Central memory CD8-positive, alpha-beta T cell (primary cell): Measurements from ENCODE around the gene FAXC.
"Not testable (repeated sequence)": the region's sequence is repeated elsewhere in the genome, so short reads cannot be mapped to it uniquely, and the experiment has no call there.

Source experiments
- ATAC-seq: fragments of 150-1000 bp; cut with Tn5 transposase; replicated peaks from 2 replicates; pipeline ENCODE4 v1.10.0; 2022; ENCODE audit warnings: mild to moderate bottlenecking, moderate FRiP score, moderate number of reproducible peaks; ENCODE audit not compliant: poor library complexity, severe bottlenecking; ENCODE audit errors: extremely low read depth
- DNase-seq, 2 donors: peaks; one replicate each; pipeline ENCODE4 v3.0.0; 2021; ENCODE audit warnings: low spot score in 2 of 2
- H3K27ac Mint-ChIP-seq: one replicate; pipeline ENCODE4 v1.8.0; 2022; ENCODE audit warnings: low read depth, mild to moderate bottlenecking, moderate library complexity, mixed read lengths
- H3K27me3 Mint-ChIP-seq: one replicate; pipeline ENCODE4 v1.8.0; 2022; ENCODE audit warnings: mixed read lengths
- H3K36me3 Mint-ChIP-seq: one replicate; pipeline ENCODE4 v1.8.0; 2022; ENCODE audit warnings: mild to moderate bottlenecking, moderate library complexity, mixed read lengths; ENCODE audit not compliant: insufficient read depth
- H3K4me1 Mint-ChIP-seq: one replicate; pipeline ENCODE4 v1.8.0; 2022; ENCODE audit warnings: mixed read lengths
- H3K4me3 Mint-ChIP-seq: one replicate; pipeline ENCODE4 v1.8.0; 2022; ENCODE audit warnings: mild to moderate bottlenecking, moderate library complexity, mixed read lengths
- H3K9me3 Mint-ChIP-seq: one replicate; pipeline ENCODE4 v1.8.0; 2022; ENCODE audit warnings: mixed read lengths

The FAXC gene

GRCh38 chr6:99265447-99265846 lies 84.0 kb downstream of the FAXC start:
- H3K4me3 Mint-ChIP-seq, ATAC-seq, H3K36me3 Mint-ChIP-seq: not testable (repeated sequence)

DNA sequence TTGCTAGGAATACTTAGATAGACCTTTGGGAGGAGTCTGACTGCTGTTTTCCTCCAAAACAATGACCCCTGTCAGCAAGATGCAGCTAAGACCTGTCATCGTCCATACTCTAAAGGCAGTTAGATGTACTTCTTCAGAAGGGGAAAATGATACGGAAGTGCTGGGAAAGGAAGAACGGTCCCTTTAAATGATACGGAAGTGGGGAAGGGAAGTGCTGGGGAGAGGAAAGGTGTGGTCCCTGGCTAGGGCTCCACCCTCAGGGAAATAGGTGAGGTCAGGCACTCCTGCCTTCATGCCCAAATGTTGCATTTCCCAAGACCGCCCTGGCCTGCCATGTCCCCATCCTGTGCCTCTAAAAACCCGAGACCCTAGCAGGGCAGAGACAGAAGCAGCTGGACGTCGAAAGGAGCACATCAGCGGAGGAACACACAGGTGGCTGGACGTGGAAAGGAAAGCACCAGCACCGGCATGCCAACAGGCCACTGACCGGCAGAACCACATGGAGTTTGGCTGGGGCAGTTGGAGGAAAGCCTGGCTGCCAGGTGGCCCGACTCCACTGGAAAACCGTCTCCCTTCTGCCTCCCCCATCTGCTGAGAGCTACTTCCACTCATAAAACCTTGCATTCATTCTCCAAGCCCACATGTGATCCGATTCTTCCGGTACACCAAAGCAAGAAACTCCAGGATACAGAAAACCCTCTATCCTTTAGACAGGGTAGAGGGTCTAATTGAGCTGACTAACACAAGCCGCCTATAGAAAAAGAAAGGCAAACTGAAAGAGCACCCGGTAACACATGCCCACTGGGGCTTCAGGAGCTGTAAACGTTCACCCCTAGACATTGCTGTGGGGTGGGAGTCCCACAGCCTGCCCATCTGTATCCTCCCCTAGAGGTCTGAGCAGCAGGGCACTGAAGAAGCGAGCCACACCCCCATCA lies 94.6 kb downstream of the FAXC start:
- peaks cover 8% of the 10 kb centered on the region for H3K27me3 Mint-ChIP-seq
- ATAC-seq (no peak), DNase-seq (no peak)
- H3K4me1 Mint-ChIP-seq, result no peaks in the 10 kb centered on the region
- H3K27ac Mint-ChIP-seq, result no peak overlapping the region
- no peaks in the 10 kb centered on the region for H3K36me3 Mint-ChIP-seq
- H3K9me3 Mint-ChIP-seq, result no peaks in the 10 kb centered on the region
- no peak overlapping the region for H3K4me3 Mint-ChIP-seq

More at GRCh38 chr6:99265447-99265846, 84.0 kb downstream of the FAXC start:
- H3K9me3 Mint-ChIP-seq, H3K27ac Mint-ChIP-seq, H3K27me3 Mint-ChIP-seq, DNase-seq, H3K4me1 Mint-ChIP-seq: not testable (repeated sequence)

GRCh38 chr6:99253271-99253670 lies 96.2 kb downstream of the FAXC start:
- no peak for ATAC-seq
- H3K36me3 Mint-ChIP-seq, result no peaks in the 10 kb centered on the region
- no peak overlapping the region for H3K4me3 Mint-ChIP-seq
- no peak overlapping the region for H3K27ac Mint-ChIP-seq
- peaks cover 16% of the 10 kb centered on the region for H3K27me3 Mint-ChIP-seq
- H3K9me3 Mint-ChIP-seq, result no peaks in the 10 kb centered on the region
- DNase-seq, result no peak
- H3K4me1 Mint-ChIP-seq, result no peaks in the 10 kb centered on the region

DNA sequence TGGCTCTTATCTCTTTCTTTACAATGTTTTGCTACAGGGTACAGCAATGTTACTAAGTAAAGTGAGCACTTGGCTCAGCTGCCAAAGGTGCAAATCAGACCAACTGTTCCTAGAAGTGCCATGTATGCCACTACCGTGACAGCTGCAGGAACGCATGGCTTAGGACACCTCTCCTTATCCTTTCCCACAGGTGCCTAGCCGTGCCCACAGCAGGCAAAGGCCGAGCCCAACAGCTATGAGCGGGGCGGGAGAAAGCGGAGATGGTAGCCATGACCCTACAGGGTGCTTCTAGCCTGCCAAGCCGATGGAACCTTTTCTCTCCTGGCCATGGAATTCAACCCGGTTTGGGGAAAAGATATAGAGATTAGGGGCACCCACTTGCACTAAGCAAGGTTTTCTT lies 97.1 kb downstream of the FAXC start:
- no peak overlapping the region for H3K4me3 Mint-ChIP-seq
- no peaks in the 10 kb centered on the region for H3K9me3 Mint-ChIP-seq
- H3K4me1 Mint-ChIP-seq, result no peaks in the 10 kb centered on the region
- no peak for DNase-seq
- no peak overlapping the region for H3K27ac Mint-ChIP-seq
- ATAC-seq, result no peak
- no peaks in the 10 kb centered on the region for H3K36me3 Mint-ChIP-seq
- peaks cover 21% of the 10 kb centered on the region for H3K27me3 Mint-ChIP-seq

DNA sequence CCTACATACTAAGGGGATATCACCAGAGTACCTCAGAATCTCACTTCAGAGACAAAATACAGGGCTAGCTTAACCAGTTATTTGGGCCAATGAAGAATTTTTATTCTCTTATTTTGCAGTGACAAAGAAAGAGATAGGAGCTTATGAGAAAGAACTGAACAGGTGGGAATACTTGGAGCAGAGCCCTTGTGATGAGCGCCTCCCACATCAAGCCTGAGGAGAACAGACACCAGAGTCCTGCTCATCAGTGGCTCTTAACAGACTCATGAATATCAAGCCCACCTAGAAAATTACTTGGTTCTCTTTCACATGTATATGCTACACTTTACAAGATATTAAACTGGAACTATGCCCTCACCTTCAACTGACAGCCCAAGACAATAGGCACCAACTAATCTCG lies 99.0 kb downstream of the FAXC start:
- no peak overlapping the region for H3K4me3 Mint-ChIP-seq
- no peaks in the 10 kb centered on the region for H3K4me1 Mint-ChIP-seq
- DNase-seq (no peak), ATAC-seq (no peak)
- peaks cover 40% of the 10 kb centered on the region for H3K27me3 Mint-ChIP-seq
- H3K27ac Mint-ChIP-seq, result no peak overlapping the region
- H3K36me3 Mint-ChIP-seq, result no peaks in the 10 kb centered on the region
- H3K9me3 Mint-ChIP-seq, result no peaks in the 10 kb centered on the region

- H3K36me3 Mint-ChIP-seq, result no peaks in the 10 kb centered on the region
- H3K9me3 Mint-ChIP-seq, result no peaks in the 10 kb centered on the region
- no peaks in the 10 kb centered on the region for H3K4me1 Mint-ChIP-seq
- ATAC-seq (no peak), DNase-seq (no peak)
- H3K4me3 Mint-ChIP-seq, result no peak overlapping the region
- H3K27ac Mint-ChIP-seq, result no peak overlapping the region
- H3K27me3 Mint-ChIP-seq, result peaks cover 49% of the 10 kb centered on the region
These were observed 102.9 kb downstream of the FAXC start for GRCh38 chr6:99246602-99247001.

DNA sequence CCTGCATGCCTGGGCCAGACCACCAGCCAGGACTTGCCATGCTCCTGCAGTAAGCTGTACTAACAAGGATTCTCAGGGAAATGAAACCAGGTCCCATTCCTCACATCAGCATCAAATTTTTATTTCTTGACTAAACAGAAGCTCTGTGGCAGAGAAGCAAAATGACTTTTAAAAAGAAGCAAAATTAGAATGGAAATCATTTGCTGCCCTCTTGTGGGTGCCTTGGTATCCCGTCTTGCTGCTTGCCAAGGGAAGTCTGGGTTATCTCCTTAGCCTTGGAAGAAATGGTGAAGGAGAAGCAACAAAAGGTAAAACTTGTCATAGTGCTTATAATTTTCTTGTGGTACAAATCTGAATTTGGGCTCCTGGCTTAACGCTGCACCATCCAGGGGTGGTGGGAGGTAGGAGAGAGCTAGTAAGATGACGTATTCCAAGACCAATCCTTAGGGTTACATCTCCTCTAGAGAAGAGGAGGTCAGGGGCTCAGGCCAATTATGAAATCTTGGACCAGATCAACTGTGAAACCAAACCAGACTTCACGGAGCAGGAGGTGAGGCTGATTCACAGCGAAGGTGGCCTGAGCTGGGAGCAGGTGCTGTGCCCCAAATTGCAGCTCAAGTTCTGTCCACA lies 107.5 kb downstream of the FAXC start:
- Mint-ChIP-seq H3K36me3 (no peaks in the 10 kb centered on the region), H3K27me3 (peaks cover 33% of the 10 kb centered on the region), H3K27ac (no peak overlapping the region), H3K4me3 (no peak overlapping the region), H3K9me3 (no peaks in the 10 kb centered on the region), H3K4me1 (no peaks in the 10 kb centered on the region)
- no peak for ATAC-seq
- no peak for DNase-seq

DNA sequence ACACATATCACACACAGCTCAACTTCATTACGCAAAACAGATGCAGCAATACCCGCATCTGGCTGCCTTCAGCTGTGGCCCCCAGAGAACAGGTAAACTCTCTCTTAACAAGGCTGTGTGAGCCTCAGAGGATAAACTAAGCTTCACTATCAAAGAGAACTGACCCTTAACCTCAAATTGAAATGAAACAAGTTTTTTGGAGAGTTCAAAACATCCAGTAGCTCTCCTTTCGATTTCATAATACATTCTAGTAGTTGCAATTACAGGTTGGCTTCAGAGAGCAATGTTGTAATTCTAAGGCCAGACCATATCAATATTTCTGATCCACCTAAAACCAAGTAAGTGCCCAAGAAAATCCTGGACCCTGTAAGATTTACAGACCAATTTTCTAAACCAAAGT lies 113.5 kb downstream of the FAXC start:
- ATAC-seq, result no peak
- no peaks in the 10 kb centered on the region for H3K36me3 Mint-ChIP-seq
- no peak for DNase-seq
- no peaks in the 10 kb centered on the region for H3K9me3 Mint-ChIP-seq
- no peak overlapping the region for H3K4me3 Mint-ChIP-seq
- H3K27me3 Mint-ChIP-seq, result peaks cover 52% of the 10 kb centered on the region
- H3K4me1 Mint-ChIP-seq, result no peaks in the 10 kb centered on the region
- H3K27ac Mint-ChIP-seq, result no peak overlapping the region

GRCh38 chr6:99233219-99233618 lies 116.3 kb downstream of the FAXC start:
- Mint-ChIP-seq H3K4me3 (no peak overlapping the region), H3K27ac (no peak overlapping the region), H3K9me3 (no peaks in the 10 kb centered on the region), H3K4me1 (no peaks in the 10 kb centered on the region), H3K36me3 (no peaks in the 10 kb centered on the region), H3K27me3 (peaks cover 54% of the 10 kb centered on the region)
- ATAC-seq (no peak), DNase-seq (no peak)

GRCh38 chr6:99232056-99232455 lies 117.4 kb downstream of the FAXC start:
- H3K4me3 Mint-ChIP-seq, result no peak overlapping the region
- H3K4me1 Mint-ChIP-seq, result no peaks in the 10 kb centered on the region
- no peak overlapping the region for H3K27ac Mint-ChIP-seq
- no peak for DNase-seq
- no peaks in the 10 kb centered on the region for H3K9me3 Mint-ChIP-seq
- H3K27me3 Mint-ChIP-seq, result peaks cover 65% of the 10 kb centered on the region
- ATAC-seq, result no peak
- H3K36me3 Mint-ChIP-seq, result no peaks in the 10 kb centered on the region

DNA sequence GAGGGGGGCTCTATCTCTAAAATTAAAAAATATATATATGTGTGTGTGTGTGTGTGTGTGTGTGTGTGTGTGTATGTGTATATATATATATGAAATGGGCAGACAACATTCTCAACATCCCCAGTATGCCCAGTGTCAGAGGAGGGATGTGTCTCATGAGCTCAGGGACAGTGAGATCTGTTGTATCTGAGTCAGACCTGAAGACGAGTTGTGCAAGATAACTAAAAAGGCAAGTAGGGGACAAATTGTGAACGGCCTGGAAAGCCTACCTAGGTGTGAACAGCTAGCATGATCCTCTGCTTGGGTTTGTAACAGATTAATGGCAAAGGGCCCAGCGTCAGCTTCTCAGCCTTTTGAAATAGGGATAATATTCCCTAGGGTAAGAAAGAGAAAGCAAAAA lies 124.3 kb downstream of the FAXC start:
- Mint-ChIP-seq H3K4me3 (no peak overlapping the region), H3K9me3 (no peaks in the 10 kb centered on the region), H3K27me3 (peaks cover 38% of the 10 kb centered on the region), H3K27ac (no peak overlapping the region), H3K4me1 (no peaks in the 10 kb centered on the region), H3K36me3 (no peaks in the 10 kb centered on the region)
- no peak for DNase-seq
- no peak for ATAC-seq
